Calu3 (cell line): Measurements from ENCODE around the gene HUNK. TPM values are rescaled to one million over a fixed set of nuclear protein-coding genes. Genes with fewer than 3 reads are reported as not detected.

ENCODE experiments used
- BruUV-seq: library from RNA; stranded (reverse); fragments of 400-500 nt; replicated peaks from 2 replicates; lab custom pipeline; 2021; lab: Mats Ljungman, UMichigan
- CTCF ChIA-PET: fragments of 300-600 bp; sonication (Branson Sonifier 250); formaldehyde crosslinking; loops from one replicate; lab custom pipeline; 2022; ENCODE audit warnings: antibody characterized with exemption; lab: Charles Lee
- DNase-seq: peaks from one replicate; pipeline ENCODE4 v3.0.0; 2022
- H3K27ac Mint-ChIP-seq: one replicate; pipeline ENCODE4 v1.8.0; 2022; ENCODE audit warnings: mixed read lengths; ENCODE audit not compliant: unreplicated experiment
- H3K27me3 Mint-ChIP-seq: one replicate; pipeline ENCODE4 v1.8.0; 2022; ENCODE audit warnings: mixed read lengths; ENCODE audit not compliant: unreplicated experiment
- H3K36me3 Mint-ChIP-seq: one replicate; pipeline ENCODE4 v1.8.0; 2022; ENCODE audit warnings: mild to moderate bottlenecking, moderate library complexity, mixed read lengths; ENCODE audit not compliant: insufficient read depth, unreplicated experiment
- H3K4me1 Mint-ChIP-seq: one replicate; pipeline ENCODE4 v1.8.0; 2022; ENCODE audit warnings: mild to moderate bottlenecking, low read depth, mixed read lengths; ENCODE audit not compliant: unreplicated experiment
- H3K4me3 Mint-ChIP-seq: one replicate; pipeline ENCODE4 v1.8.0; 2022; ENCODE audit warnings: mild to moderate bottlenecking, low read depth, moderate library complexity, mixed read lengths; ENCODE audit not compliant: unreplicated experiment
- H3K9me3 Mint-ChIP-seq: one replicate; pipeline ENCODE4 v1.8.0; 2022; ENCODE audit warnings: low read depth, mixed read lengths; ENCODE audit not compliant: unreplicated experiment
- intact Hi-C: fragments of 100-400 bp; cut with micrococcal nuclease; formaldehyde crosslinking; loops from one replicate; pipeline ENCODE4 v1.10.0; 2022; ENCODE audit not compliant: unreplicated experiment
- total RNA-seq: library from RNA; stranded (reverse); gene quantifications from 2 replicates; pipeline ENCODE4 v1.2.3, GENCODE V29; 2022
- TF ChIP-seq, protein P1 (sequence below): fragments of 200-600 bp; IDR thresholded peaks from one replicate; pipeline ENCODE4 v1.8.0; 2022; ENCODE audit warnings: antibody characterized with exemption; ENCODE audit not compliant: unreplicated experiment

Gene HUNK
- total RNA-seq, 1 experiment from 2014 or later = 2.3 TPM

DNA sequence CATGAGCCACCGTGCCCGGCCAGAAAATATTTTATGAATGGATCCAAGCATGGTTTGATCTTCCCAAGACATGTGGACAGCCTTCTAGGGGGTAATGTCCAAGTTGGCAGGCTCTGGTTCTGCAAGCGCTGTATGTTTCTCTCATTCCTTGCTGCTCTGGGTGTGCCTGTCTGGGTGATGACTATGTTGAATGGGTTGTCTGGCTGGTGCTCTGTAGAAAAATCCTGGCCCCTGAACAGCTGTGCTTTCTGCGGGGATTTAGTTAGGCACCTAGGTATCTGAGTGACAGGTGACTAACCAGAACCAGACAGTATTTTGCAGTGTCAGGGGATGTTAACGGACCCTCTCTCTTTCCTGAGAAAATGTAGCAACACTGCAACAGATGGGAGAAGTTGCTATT is 14.1 kb downstream of the HUNK start:
- no peaks in the 10 kb centered on the region for H3K9me3 Mint-ChIP-seq
- intact Hi-C loops = no loop called here
- H3K4me3 Mint-ChIP-seq = no peak overlapping the region
- H3K4me1 Mint-ChIP-seq = no peaks in the 10 kb centered on the region
- CTCF ChIA-PET = no interaction called here
- no TSS peak for BruUV-seq
- no peaks in the 10 kb centered on the region for H3K36me3 Mint-ChIP-seq
- DNase-seq = no peak
- no peaks in the 10 kb centered on the region for H3K27me3 Mint-ChIP-seq
- TF ChIP-seq, protein P1, sequence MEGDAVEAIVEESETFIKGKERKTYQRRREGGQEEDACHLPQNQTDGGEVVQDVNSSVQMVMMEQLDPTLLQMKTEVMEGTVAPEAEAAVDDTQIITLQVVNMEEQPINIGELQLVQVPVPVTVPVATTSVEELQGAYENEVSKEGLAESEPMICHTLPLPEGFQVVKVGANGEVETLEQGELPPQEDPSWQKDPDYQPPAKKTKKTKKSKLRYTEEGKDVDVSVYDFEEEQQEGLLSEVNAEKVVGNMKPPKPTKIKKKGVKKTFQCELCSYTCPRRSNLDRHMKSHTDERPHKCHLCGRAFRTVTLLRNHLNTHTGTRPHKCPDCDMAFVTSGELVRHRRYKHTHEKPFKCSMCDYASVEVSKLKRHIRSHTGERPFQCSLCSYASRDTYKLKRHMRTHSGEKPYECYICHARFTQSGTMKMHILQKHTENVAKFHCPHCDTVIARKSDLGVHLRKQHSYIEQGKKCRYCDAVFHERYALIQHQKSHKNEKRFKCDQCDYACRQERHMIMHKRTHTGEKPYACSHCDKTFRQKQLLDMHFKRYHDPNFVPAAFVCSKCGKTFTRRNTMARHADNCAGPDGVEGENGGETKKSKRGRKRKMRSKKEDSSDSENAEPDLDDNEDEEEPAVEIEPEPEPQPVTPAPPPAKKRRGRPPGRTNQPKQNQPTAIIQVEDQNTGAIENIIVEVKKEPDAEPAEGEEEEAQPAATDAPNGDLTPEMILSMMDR = no peak
- no peak overlapping the region for H3K27ac Mint-ChIP-seq

DNA sequence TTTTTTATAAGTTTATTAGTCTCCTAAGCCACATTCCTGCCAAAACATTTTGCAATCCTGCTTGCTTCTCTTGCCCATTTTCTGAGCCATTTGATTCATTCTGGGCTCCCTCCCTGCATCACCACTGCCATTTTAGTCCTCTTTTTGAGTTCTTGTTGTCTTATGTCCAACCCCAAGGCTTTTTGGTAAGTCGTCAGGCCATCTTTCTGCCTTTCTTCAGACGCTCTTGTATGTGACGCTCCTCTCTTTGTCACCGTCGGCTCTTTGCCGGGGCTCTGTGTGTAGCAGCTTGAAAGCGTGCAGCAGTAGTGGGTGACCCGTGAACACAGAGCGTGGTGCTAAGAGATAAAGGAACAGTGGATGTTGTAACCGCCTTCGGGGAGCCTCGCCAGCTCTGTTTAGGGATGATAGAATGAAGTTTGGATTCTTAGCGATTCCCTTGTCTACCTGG is 14.6 kb downstream of the HUNK start:
- CTCF ChIA-PET = no interaction called here
- no peaks in the 10 kb centered on the region for H3K36me3 Mint-ChIP-seq
- BruUV-seq = no TSS peak
- H3K27ac Mint-ChIP-seq = no peak overlapping the region
- H3K27me3 Mint-ChIP-seq = no peaks in the 10 kb centered on the region
- no peak overlapping the region for H3K4me3 Mint-ChIP-seq
- no peaks in the 10 kb centered on the region for H3K9me3 Mint-ChIP-seq
- no peaks in the 10 kb centered on the region for H3K4me1 Mint-ChIP-seq
- intact Hi-C loops = no loop called here
- no peak for DNase-seq
- TF ChIP-seq, protein P1 = no peak

DNA sequence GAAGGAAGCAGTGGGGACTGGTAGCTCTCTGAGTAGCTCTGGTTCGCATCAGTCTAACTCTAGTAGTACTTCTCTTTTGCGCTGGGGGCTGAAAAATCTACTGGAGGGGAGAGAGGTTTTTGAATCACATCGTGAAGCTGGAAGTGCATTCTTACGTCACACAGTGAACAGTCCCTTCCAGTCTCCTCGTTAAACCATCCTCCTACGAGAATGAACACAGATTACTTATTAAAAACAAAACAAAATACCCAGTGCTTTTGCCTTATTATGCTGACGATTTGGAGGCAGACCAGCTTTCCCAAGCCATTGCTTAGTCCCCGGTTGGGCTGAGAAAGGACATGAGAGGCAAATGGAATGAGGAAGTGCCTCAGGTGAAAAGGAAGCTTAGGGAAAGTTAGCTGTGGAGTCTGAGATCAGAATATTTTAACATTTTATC is 16.1 kb downstream of the HUNK start:
- peak overlapping the region; percentile 46 for H3K4me3 Mint-ChIP-seq
- no TSS peak for BruUV-seq
- DNase-seq = peak; percentile 47
- TF ChIP-seq, protein P1 = no peak
- no peaks in the 10 kb centered on the region for H3K36me3 Mint-ChIP-seq
- peak overlapping the region; percentile 91 for H3K27ac Mint-ChIP-seq
- H3K9me3 Mint-ChIP-seq = no peaks in the 10 kb centered on the region
- H3K4me1 Mint-ChIP-seq = peaks cover 4% of the 10 kb centered on the region
- CTCF ChIA-PET = interaction anchor here (0.7 to 1.9 kb wide), 3 partner anchors 12 to 59 kb away, joined by 3 to 8 read pairs (median 5); no protein-coding TSS in a partner anchor
- no peaks in the 10 kb centered on the region for H3K27me3 Mint-ChIP-seq
- intact Hi-C loops = no loop called here

DNA sequence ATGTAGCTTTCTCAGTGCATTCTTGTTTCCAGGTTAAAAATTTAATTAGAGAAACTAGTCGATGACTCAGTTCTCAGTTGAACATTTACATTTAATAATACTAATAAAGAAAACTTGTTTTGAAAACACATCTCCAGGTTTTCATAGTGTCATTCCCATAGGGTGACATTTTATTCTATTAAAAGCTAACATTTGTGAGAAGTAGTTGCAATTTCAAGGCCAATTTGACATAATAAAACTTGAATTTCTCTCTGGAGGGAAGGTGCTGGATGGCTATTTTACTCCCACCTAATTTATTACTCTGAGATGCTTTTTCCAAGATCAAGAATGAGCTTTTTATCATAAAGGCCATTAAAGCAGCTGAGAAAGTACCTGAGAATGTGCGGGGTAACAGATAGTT is 16.6 kb downstream of the HUNK start:
- intact Hi-C loops = no loop called here
- Mint-ChIP-seq H3K9me3 (no peaks in the 10 kb centered on the region), H3K27me3 (no peaks in the 10 kb centered on the region), H3K4me1 (peaks cover 8% of the 10 kb centered on the region), H3K36me3 (no peaks in the 10 kb centered on the region), H3K27ac (peak overlapping the region; percentile 91), H3K4me3 (peak overlapping the region; percentile 46)
- TF ChIP-seq, protein P1 = no peak
- CTCF ChIA-PET = interaction anchor here (0.7 to 1.9 kb wide), 3 partner anchors 11 to 59 kb away, joined by 3 to 8 read pairs (median 5); no protein-coding TSS in a partner anchor
- no TSS peak for BruUV-seq
- DNase-seq = no peak
